Right lobe of liver (tissue), 6 donors: ENCODE data around the gene PHEX. TPM values are rescaled to one million over a fixed set of nuclear protein-coding genes. Genes with fewer than 3 reads are reported as not detected.
A peak's percentile ranks its signal among the peaks of the same experiment; 100 is the strongest.

Experiments used
- ATAC-seq, 4 donors: fragments of 200-7000 bp; cut with Tn5 transposase; one replicate each; pipeline ENCODE4 v1.9.1; 2020; ENCODE audit warnings: mild to moderate bottlenecking in 4 of 4, moderate library complexity in 4 of 4
- DNase-seq, 3 donors: peaks; one replicate each; pipeline ENCODE4 v3.0.0-alpha.2; 2020
- H3K27ac ChIP-seq, 3 donors: fragments of 200-600 bp; one replicate each; pipeline ENCODE4 v1.8.0; 2022
- H3K27me3 ChIP-seq, 2 donors: fragments of 200-600 bp; one replicate each; pipeline ENCODE4 v1.8.0; 2022
- H3K36me3 ChIP-seq, 4 donors: fragments of 200-600 bp; sonication (generic) in 1 of 4; one replicate each; pipeline versions ENCODE4 v1.5.1 to v1.8.0; 2017 to 2022; ENCODE audit warnings: control low read depth in 1 of 4
- H3K4me1 ChIP-seq, 4 donors: fragments of 200-600 bp; sonication (generic) in 1 of 4; one replicate each; pipeline versions ENCODE4 v1.5.1 to v1.8.0; 2017 to 2022; ENCODE audit warnings: control low read depth in 1 of 4
- H3K4me3 ChIP-seq, 3 donors: fragments of 200-600 bp; one replicate each; pipeline ENCODE4 v1.8.0; 2022
- H3K9me3 ChIP-seq, 4 donors: fragments of 200-600 bp; sonication (generic) in 1 of 4; one replicate each; pipeline versions ENCODE4 v1.5.1 to v1.8.0; 2017 to 2022; ENCODE audit warnings: control low read depth in 1 of 4
- POLR2A ChIP-seq: fragments of 450-650 bp; IDR thresholded peaks from one replicate; pipeline ENCODE4 v1.6.1; 2017; ENCODE audit warnings: antibody characterized with exemption, mild to moderate bottlenecking
- WGBS: methylation state at CpG from one replicate; pipeline ENCODE4 v1.1.6; 2018; ENCODE audit warnings: low coverage, low lambda C conversion rate; ENCODE audit not compliant: insufficient coverage; ENCODE audit errors: missing lambda C conversion rate; 5-methylcytosine and 5-hydroxymethylcytosine counted together
- intact Hi-C, 2 donors: fragments of 100-400 bp; cut with DNase I; formaldehyde crosslinking; loops; one replicate each; pipeline versions ENCODE4 v1.11.2 to v1.14.1; 2022
- total RNA-seq, 6 experiments: library from RNA; depleted of rRNA in 2 of 6; stranded (reverse); fragments of >200 nt in 2 of 6; fragmentation: NEBNext Ultra II Directional in 3 of 6; extraction: Animal tissue kit (Norgen Biotek cat#: 25700) in 3 of 6; gene quantifications; one replicate each; pipeline versions ENCODE4 v1.1.0 to v1.2.4, GENCODE V29; 2016 to 2023
- TF ChIP-seq, protein P1 (sequence below), 4 donors: fragments of 200-600 bp in 3 of 4; fragments of 450-650 bp in 1 of 4; IDR thresholded peaks; one replicate each; pipeline versions ENCODE4 v1.5.1 to v1.8.0; 2016 to 2022; ENCODE audit warnings: antibody characterized with exemption in 4 of 4, mild to moderate bottlenecking in 2 of 4
- donor health status: DM: no; HTN: yes; CAD: no.
- donor health status: DM: no; HTN: no; CAD: no.
- donor health status: DM: no; HTN: no; CAD: no.
- donor health status: DM: no; HTN: yes; CAD: no.
- donor health status: DM: no; HTN: yes; CAD: no.

The PHEX gene
- total RNA-seq, 6 experiments from 2014 or later, result 0.13 TPM; not detected in 5

GRCh38 chrX:22081475-22082092 lies 49.5 kb downstream of the PHEX start:
- Histone ChIP-seq H3K9me3 (no peaks in the 10 kb centered on the region), H3K27me3 (no peaks in the 10 kb centered on the region), H3K4me1 (no peaks in the 10 kb centered on the region), H3K36me3 (no peaks in the 10 kb centered on the region), H3K27ac (no peak overlapping the region), H3K4me3 (no peak overlapping the region)
- intact Hi-C loops, result no loop called here
- ATAC-seq, result peak; percentile 58 to 75 (median 68)
- 27% methylated on average over 7 of the region's 7 CpGs for WGBS
- peak; percentile 51 to 60 (median 59) for DNase-seq
- TF ChIP-seq, protein P1, sequence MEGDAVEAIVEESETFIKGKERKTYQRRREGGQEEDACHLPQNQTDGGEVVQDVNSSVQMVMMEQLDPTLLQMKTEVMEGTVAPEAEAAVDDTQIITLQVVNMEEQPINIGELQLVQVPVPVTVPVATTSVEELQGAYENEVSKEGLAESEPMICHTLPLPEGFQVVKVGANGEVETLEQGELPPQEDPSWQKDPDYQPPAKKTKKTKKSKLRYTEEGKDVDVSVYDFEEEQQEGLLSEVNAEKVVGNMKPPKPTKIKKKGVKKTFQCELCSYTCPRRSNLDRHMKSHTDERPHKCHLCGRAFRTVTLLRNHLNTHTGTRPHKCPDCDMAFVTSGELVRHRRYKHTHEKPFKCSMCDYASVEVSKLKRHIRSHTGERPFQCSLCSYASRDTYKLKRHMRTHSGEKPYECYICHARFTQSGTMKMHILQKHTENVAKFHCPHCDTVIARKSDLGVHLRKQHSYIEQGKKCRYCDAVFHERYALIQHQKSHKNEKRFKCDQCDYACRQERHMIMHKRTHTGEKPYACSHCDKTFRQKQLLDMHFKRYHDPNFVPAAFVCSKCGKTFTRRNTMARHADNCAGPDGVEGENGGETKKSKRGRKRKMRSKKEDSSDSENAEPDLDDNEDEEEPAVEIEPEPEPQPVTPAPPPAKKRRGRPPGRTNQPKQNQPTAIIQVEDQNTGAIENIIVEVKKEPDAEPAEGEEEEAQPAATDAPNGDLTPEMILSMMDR (IDR thresholded peaks at IDR 0.05), result peak; percentile 46 to 64 (median 58)
- TF ChIP-seq POLR2A, result no peak

DNA sequence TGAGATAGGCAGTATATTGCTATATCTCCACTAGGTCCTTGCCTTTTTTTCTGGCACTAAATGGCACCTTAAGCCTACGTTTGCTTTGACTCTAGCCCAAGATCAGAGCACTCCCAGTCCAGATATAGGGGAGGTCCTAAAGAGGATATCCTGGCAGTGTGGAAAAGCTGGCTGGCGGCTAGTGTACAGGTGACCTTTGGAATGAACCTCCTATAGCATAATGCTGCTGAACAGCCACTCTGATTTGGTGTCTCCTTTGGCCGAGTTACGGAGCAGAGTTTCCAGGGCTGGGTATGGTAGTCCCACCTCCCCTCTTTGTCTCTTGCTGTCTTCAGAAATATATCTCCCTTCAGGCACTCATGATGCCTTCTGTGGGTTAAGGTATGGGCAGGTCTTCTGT lies 53.9 kb downstream of the PHEX start:
- no peak overlapping the region for H3K27ac ChIP-seq
- TF ChIP-seq, protein P1 (IDR thresholded peaks at IDR 0.05), result no peak
- TF ChIP-seq POLR2A, result no peak

DNA sequence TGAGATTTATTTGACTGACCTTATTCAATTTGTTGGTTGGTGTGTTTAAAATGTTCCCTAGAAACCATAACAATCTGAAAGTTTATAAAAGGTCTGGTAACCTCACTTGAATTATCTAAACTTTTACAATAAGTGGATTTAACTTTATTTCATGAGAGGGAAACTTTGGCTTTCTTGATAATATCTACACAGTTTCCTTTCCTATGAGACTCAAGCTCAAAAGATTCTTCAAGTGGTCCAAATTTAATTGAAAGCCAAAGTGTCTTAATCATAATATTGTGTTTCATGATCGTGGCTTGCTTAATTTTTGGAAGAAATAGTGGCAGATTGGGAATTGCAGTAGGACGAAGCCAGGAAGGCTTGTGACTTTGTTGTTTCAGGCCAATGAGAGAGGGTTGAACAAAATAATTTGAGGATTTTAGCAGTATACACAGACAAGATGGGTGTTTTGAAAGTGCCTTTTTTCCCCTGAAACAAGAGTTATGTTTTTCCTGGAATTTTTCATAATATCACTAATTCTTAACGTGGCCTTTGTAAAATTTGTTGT lies 55.0 kb downstream of the PHEX start:
- ATAC-seq (no peak), DNase-seq (no peak)
- H3K27ac ChIP-seq, result no peak overlapping the region
- intact Hi-C loops, result no loop called here
- H3K36me3 ChIP-seq, result no peaks in the 10 kb centered on the region
- H3K4me3 ChIP-seq, result no peak overlapping the region
- H3K27me3 ChIP-seq, result no peaks in the 10 kb centered on the region
- no peaks in the 10 kb centered on the region for H3K9me3 ChIP-seq
- TF ChIP-seq, protein P1 (IDR thresholded peaks at IDR 0.05), result no peak
- no peak for TF ChIP-seq POLR2A
- WGBS, result 46% methylated on average over 3 of the region's 3 CpGs
- H3K4me1 ChIP-seq, result no peaks in the 10 kb centered on the region

More for the DNA sequence above, 53.9 kb downstream of the PHEX start:
- DNase-seq (no peak), ATAC-seq (no peak)
- no peak overlapping the region for H3K4me3 ChIP-seq
- no peaks in the 10 kb centered on the region for H3K9me3 ChIP-seq
- H3K27me3 ChIP-seq, result no peaks in the 10 kb centered on the region
- intact Hi-C loops, result no loop called here
- WGBS, result 46% methylated on average over 3 of the region's 4 CpGs
- no peaks in the 10 kb centered on the region for H3K36me3 ChIP-seq
- H3K4me1 ChIP-seq, result no peaks in the 10 kb centered on the region

- TF ChIP-seq POLR2A, result no peak
- TF ChIP-seq, protein P1 (IDR thresholded peaks at IDR 0.05), result no peak
- no peak for DNase-seq
These were observed 56.2 kb downstream of the PHEX start for GRCh38 chrX:22088326-22088725.

More at GRCh38 chrX:22088326-22088725, 56.2 kb downstream of the PHEX start:
- 34% methylated on average over 4 of the region's 4 CpGs for WGBS
- no peaks in the 10 kb centered on the region for H3K27me3 ChIP-seq
- ATAC-seq, result no peak
- H3K4me3 ChIP-seq, result no peak overlapping the region
- H3K36me3 ChIP-seq, result no peaks in the 10 kb centered on the region
- H3K27ac ChIP-seq, result no peak overlapping the region
- no peaks in the 10 kb centered on the region for H3K9me3 ChIP-seq
- H3K4me1 ChIP-seq, result no peaks in the 10 kb centered on the region
- intact Hi-C loops, result no loop called here
